ENCODE data around the gene PYGM.

PYGM gene

DNA sequence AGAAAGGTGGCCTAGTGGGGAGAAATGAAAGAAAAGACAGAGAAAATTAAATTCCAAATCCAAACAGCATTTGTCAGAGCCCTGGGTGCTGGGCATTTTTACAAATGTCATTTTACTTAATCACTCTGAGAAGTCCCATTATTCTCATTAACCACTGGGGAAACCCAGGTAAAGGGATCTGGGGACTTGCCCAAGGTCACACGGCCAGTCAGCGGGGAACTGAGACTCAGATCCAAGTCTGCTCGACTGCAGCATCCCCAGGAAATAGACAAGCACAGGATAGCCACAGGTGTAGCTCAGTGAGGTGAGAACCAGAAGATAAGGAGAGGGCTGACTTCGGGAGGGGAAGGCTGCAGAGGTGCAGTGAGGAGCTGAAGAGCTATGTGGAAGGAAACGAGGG lies 44.7 kb downstream of the PYGM start:
- no peak overlapping the region for H3K27ac ChIP-seq
- no peak for TF ChIP-seq ZFX (IDR thresholded peaks at IDR 0.05; ENCODE audit: borderline replicate concordance)
- TF ChIP-seq CTCF (IDR thresholded peaks at IDR 0.05): no peak

- no peak overlapping the region for H3K27ac ChIP-seq
- no peak for TF ChIP-seq ZFX (IDR thresholded peaks at IDR 0.05; ENCODE audit: borderline replicate concordance)
- no peak for TF ChIP-seq CTCF (IDR thresholded peaks at IDR 0.05)
Observed at GRCh38 chr11:64714666-64715065, 45.1 kb downstream of the PYGM start.

DNA sequence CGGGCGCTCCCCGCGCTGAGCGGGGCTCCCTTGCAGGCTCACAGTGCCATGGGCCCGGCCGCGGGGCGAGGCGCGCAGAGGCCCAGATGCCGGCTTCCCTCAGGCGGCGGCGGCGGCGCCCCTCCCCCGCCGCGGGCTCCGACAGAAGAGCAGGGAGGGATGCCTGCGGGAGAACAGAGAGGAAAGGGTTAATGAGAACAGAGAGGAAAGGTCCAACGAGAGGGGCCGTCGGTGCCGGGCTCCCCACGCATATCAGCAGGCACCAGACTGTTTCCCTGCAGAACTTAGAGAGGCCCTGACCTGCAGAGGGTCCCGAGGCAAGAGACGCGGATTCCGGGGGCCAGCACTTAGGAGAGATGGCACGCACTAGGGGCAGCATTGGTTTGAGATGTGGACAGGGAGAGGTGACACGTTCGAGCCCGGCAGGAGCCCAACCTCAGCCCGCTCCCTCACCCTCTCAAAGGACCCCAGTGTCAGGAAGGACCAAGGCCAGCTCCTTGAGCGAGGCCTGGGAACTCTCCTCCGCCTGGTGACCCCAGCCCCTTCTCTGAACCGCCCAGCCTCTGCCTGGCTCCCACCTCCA lies 45.9 kb downstream of the PYGM start:
- no peak overlapping the region for H3K27ac ChIP-seq
- TF ChIP-seq ZFX (IDR thresholded peaks at IDR 0.05; ENCODE audit: borderline replicate concordance) (no peak), CTCF (IDR thresholded peaks at IDR 0.05) (no peak)

- TF ChIP-seq ZFX (IDR thresholded peaks at IDR 0.05; ENCODE audit: borderline replicate concordance) (no peak), CTCF (IDR thresholded peaks at IDR 0.05) (peak; percentile 13; the same call in 1 of the 2 replicates)
- no peak overlapping the region for H3K27ac ChIP-seq
Observed at GRCh38 chr11:64713016-64713707, 46.6 kb downstream of the PYGM start.

DNA sequence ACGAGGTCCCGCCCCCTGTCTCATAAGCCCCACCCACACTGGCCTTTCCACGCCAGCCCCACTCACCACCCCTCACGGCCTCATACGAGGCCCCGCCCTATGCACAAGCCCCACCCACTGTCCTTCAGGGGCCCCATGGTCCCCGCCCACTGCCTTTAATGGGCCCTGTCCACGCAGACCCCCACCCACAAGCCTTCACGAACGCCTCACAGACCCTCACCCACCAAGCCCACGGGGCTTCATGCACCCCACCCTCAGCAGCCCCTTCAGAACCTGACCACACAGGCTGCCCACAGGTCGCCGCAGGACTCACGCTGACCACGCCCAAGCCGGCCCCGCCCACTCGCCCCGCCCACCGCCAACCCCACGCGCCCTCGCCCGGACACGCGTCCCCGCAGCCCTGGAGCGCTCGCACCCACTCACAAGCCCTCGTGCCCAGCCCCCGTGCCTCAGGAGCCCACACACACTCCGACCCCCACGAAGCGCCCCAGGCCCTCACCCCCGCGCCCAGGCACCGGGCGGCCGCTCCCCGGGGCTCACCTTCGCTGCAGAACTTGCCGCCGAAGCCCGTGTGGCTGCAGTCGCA lies 47.3 kb downstream of the PYGM start:
- no peak overlapping the region for H3K27ac ChIP-seq
- TF ChIP-seq ZFX (IDR thresholded peaks at IDR 0.05; ENCODE audit: borderline replicate concordance) (no peak), CTCF (IDR thresholded peaks at IDR 0.05) (no peak)

DNA sequence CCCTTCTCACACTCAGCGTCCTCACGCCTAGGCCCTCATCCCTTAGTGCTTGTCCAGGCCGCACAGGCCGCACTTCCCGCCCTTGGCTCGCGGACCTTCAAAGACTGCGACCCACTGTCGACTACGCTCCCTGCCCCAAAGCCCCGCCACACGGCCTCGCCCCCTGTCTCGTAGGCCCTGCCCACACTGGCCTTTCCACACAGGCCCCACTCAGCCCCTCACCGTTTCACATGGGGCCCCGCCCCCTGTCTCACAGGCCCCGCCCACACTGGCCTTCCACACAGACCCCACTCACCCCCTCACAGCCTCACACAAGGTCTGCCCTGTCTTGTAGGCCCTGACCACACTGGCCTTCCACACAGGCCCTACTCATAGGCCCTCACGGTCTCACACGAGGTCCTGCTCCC lies 47.8 kb downstream of the PYGM start:
- TF ChIP-seq ZFX (IDR thresholded peaks at IDR 0.05; ENCODE audit: borderline replicate concordance): no peak
- no peak for TF ChIP-seq CTCF (IDR thresholded peaks at IDR 0.05)
- H3K27ac ChIP-seq: no peak overlapping the region
